HepG2 (cell line): ENCODE results near the gene SP7. TPM values are rescaled to one million over a fixed set of nuclear protein-coding genes. Genes with fewer than 3 reads are reported as not detected.
A peak's percentile ranks its signal among the peaks of the same experiment; 100 is the strongest.
"Not testable (repeated sequence)": the region's sequence is repeated elsewhere in the genome, so short reads cannot be mapped to it uniquely, and the experiment has no call there.

ENCODE experiments used
- ATAC-seq: fragments of 200-7000 bp; cut with Tn5 transposase; 3 replicates; pipeline ENCODE4 v1.9.1; 2020; ENCODE audit warnings: mild to moderate bottlenecking, moderate library complexity
- BruUV-seq: library from RNA; stranded (reverse); fragments of 400-500 nt; replicated peaks from 2 replicates; lab custom pipeline; 2021; lab: Mats Ljungman, UMichigan
- CTCF ChIA-PET: fragments of 300-600 bp; formaldehyde crosslinking; extraction: SDS; loops from one replicate; lab custom pipeline; 2021; ENCODE audit warnings: low total read pairs, inconsistent platforms, low intra/inter-chr PET ratio; lab: Yijun Ruan, JAX
- POLR2A ChIA-PET: fragments of 350-600 bp; sonication (Branson Sonifier 250); formaldehyde crosslinking; loops from one replicate; lab custom pipeline; 2020; ENCODE audit warnings: antibody characterized with exemption, inconsistent platforms; lab: Yijun Ruan, JAX
- DNase-seq: peaks from one replicate; pipeline ENCODE4 v3.0.0-alpha.2; 2015; ENCODE audit warnings: low spot score
- FAIRE-seq: peaks from 3 replicates; lab custom pipeline; 2011; peaks lifted over from hg19 to GRCh38; lab: Jason Lieb, UNC
- H2AFZ ChIP-seq: one replicate; pipeline ENCODE4 v1.6.1; 2011; ENCODE audit warnings: low read length, inconsistent platforms
- H3K27ac ChIP-seq: fragments of 300-600 bp; 3 replicates; pipeline ENCODE4 v1.8.0; 2011; ENCODE audit warnings: mixed run types, mild to moderate bottlenecking, mixed read lengths, low read length, inconsistent platforms; ENCODE audit not compliant: insufficient read depth; ENCODE audit errors: extremely low read length
- H3K27me3 ChIP-seq, 2 experiments: fragments of 200-600 bp in 1 of 2; 2 replicates in 1 of 2; 3 replicates in 1 of 2; pipeline versions ENCODE4 v1.6.0 to v1.8.0; 2011; ENCODE audit warnings: low read length in 2 of 2, mild to moderate bottlenecking in 2 of 2, moderate library complexity in 2 of 2, inconsistent platforms in 1 of 2; ENCODE audit not compliant: insufficient read depth in 2 of 2, control insufficient read depth in 1 of 2
- H3K36me3 ChIP-seq, 2 experiments: fragments of 200-600 bp in 1 of 2; replicated peaks in 1 of 2; 2 replicates in 1 of 2; 3 replicates in 1 of 2; pipeline versions ENCODE4 v1.5.1 to v1.8.0; 2011; ENCODE audit warnings: low read length in 2 of 2, inconsistent platforms in 1 of 2; ENCODE audit not compliant: insufficient read depth in 2 of 2, control insufficient read depth in 1 of 2
- H3K4me1 ChIP-seq: 2 replicates; pipeline ENCODE4 v1.5.1; 2012; ENCODE audit warnings: low read length, inconsistent platforms; ENCODE audit not compliant: insufficient read depth
- H3K4me2 ChIP-seq: 2 replicates; pipeline ENCODE4 v1.6.0; 2011; ENCODE audit warnings: low read depth, low read length, inconsistent platforms
- H3K4me3 ChIP-seq, 3 experiments: fragments of 200-600 bp in 1 of 3; sonication (generic), shearing (Covaris generic) in 1 of 3; replicated peaks in 1 of 3; 2 replicates each; pipeline ENCODE4 v1.5.1; 2011 to 2016; ENCODE audit warnings: low read length in 3 of 3, inconsistent platforms in 2 of 3, low read depth in 2 of 3, mild to moderate bottlenecking in 2 of 3, control low read depth in 1 of 3, mixed read lengths in 1 of 3; ENCODE audit not compliant: insufficient read depth in 1 of 3
- H3K79me2 ChIP-seq: one replicate; pipeline ENCODE4 v1.6.1; 2011; ENCODE audit warnings: low read length, inconsistent platforms; ENCODE audit not compliant: insufficient read depth
- H3K9ac ChIP-seq: 2 replicates; pipeline ENCODE4 v1.6.0; 2011; ENCODE audit warnings: mild to moderate bottlenecking, low read depth, low read length, inconsistent platforms; ENCODE audit not compliant: insufficient read depth
- H3K9me3 ChIP-seq: 2 replicates; pipeline ENCODE4 v1.5.1; 2012; ENCODE audit warnings: mild to moderate bottlenecking, low read length
- H4K20me1 ChIP-seq: 2 replicates; pipeline ENCODE4 v1.6.0; 2011; ENCODE audit warnings: inconsistent platforms, mild to moderate bottlenecking, low read length, moderate library complexity; ENCODE audit not compliant: insufficient read depth
- CEBPB ChIP-seq: IDR thresholded peaks from 2 replicates; pipeline ENCODE4 v1.6.1; 2011; ENCODE audit warnings: low read depth, low read length, improper control_type of control experiment, borderline replicate concordance
- ETS1 ChIP-seq: sonication (generic); formaldehyde crosslinking; IDR thresholded peaks from 2 replicates; pipeline ENCODE4 v1.4.0; 2020; ENCODE audit warnings: missing genetic modification reagents
- MAF1 ChIP-seq: sonication (generic); formaldehyde crosslinking; IDR thresholded peaks from 2 replicates; pipeline ENCODE4 v1.5.0; 2020; ENCODE audit warnings: missing genetic modification reagents, borderline replicate concordance
- MAFK ChIP-seq, 2 experiments: IDR thresholded peaks in 1 of 2; conservative IDR thresholded peaks in 1 of 2; 2 replicates each; pipeline ENCODE4 v1.6.1; 2011; ENCODE audit warnings: improper control_type of control experiment in 2 of 2, low read length in 2 of 2
- NCOA5 ChIP-seq: sonication (generic); formaldehyde crosslinking; IDR thresholded peaks from 2 replicates; pipeline ENCODE4 v1.4.0; 2020; ENCODE audit warnings: missing genetic modification reagents
- WGBS: methylation state at CpG from one replicate; pipeline ENCODE4 v1.1.6; 2017; ENCODE audit warnings: low lambda C conversion rate; 5-methylcytosine and 5-hydroxymethylcytosine counted together
- in situ Hi-C: cut with HindIII; loops from 2 replicates; pipeline ENCODE4 v1.10.0; 2017; ENCODE audit warnings: low pct_unique_long_range_greater_than_20kb; ENCODE audit not compliant: extremely low pct_ligation_motif_present
- intact Hi-C: fragments of 100-400 bp; cut with micrococcal nuclease; formaldehyde crosslinking; loops from one replicate; pipeline ENCODE4 v1.10.0; 2022; ENCODE audit not compliant: unreplicated experiment
- polyA plus RNA-seq, 8 experiments: library from polyadenylated mRNA; depleted of rRNA in 3 of 8; stranded (reverse) in 7 of 8; unstranded in 1 of 8; fragments of >200 nt; fragmentation: Illumina TruSeq in 4 of 8; extraction: Trizol in 4 of 8; gene quantifications; 2 replicates each; pipeline versions ENCODE4 v1.2.1 to v1.2.3, GENCODE V29; 2011 to 2016; ENCODE audit warnings: low read depth in 4 of 8, missing spikeins in 1 of 8, mixed read lengths in 1 of 8; ENCODE audit not compliant: insufficient read depth in 1 of 8
- total RNA-seq, 5 experiments: library from RNA; depleted of rRNA; stranded (reverse); fragments of >200 nt; fragmentation: Illumina TruSeq; extraction: Trizol; gene quantifications; 2 replicates each; pipeline ENCODE4 v1.2.3, GENCODE V29; 2016; ENCODE audit warnings: low read depth in 1 of 5

The SP7 gene
- total and polyA plus RNA-seq, 2 of the 13 experiments (the other 11 are each of a cell fraction or from before 2014, with no cell fraction given): not detected

GRCh38 chr12:53299101-53299453 is 37.1 kb downstream of the SP7 start:
- TF ChIP-seq NCOA5 (CRISPR knock-in tag) (no peak), MAFK (conservative IDR thresholded peaks at IDR 0.05 in 1 of 2, IDR thresholded peaks at IDR 0.05 in 1 of 2; ENCODE audit: low read length in 2 of 2) (peak in 1 of 2 experiments; percentile 52; a peak in 3 of 4 replicates)
- no peak for ATAC-seq

DNA sequence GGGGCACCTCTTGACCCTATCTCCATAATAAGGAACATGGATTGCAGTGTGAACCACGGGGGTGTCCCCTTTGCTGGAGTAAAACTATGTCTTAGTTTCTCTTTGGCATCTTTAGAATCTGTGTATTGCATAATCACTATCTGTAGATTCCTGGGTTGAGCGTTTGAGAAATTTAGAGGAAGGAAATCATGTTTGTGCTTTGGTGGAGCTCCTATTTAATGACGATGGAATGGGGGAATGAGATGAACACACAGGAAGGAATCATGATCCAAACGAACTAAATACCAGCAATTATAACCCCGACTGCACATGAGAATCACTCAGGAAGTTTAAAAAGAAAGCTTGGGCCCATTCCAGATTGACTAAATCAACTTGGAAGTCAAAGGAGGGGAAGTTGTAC is 38.0 kb downstream of the SP7 start:
- Histone ChIP-seq H4K20me1 (no peaks in the 10 kb centered on the region), H2AFZ (no peak overlapping the region), H3K4me3 (no peak overlapping the region), H3K27me3 (peaks cover 0 to 4% of the 10 kb centered on the region in 2 experiments; a peak in 1 of 5 replicates), H3K4me1 (peaks cover 69% of the 10 kb centered on the region), H3K27ac (no peak overlapping the region), H3K36me3 (peaks cover 2 to 20% of the 10 kb centered on the region in 2 experiments; a peak in 4 of 5 replicates), H3K4me2 (no peak overlapping the region), H3K9me3 (no peaks in the 10 kb centered on the region), H3K79me2 (peaks cover 39% of the 10 kb centered on the region), H3K9ac (no peak overlapping the region)
- FAIRE-seq (no peak), DNase-seq (no peak), ATAC-seq (no peak)
- ChIA-PET POLR2A (interaction anchor here (1.7 to 3.2 kb wide), 2 partner anchors 23 to 219 kb away, joined by 9 to 58 read pairs; partner anchors contain the start of genes AAAS and SPRYD3), CTCF (no interaction called here)
- in situ Hi-C loops (no loop called here), intact Hi-C loops (loop anchor here (5.0 kb wide), 1 partner anchor 76 kb away; no protein-coding TSS in a partner anchor)
- BruUV-seq: no TSS peak
- 84% methylated on average over 5 of the region's 5 CpGs for WGBS
- no peak for TF ChIP-seq ETS1
- no peak for TF ChIP-seq MAF1
- TF ChIP-seq CEBPB: peak; percentile 52; the same call in 1 of the 2 replicates

More at GRCh38 chr12:53299101-53299453, 37.1 kb downstream of the SP7 start:
- ChIA-PET CTCF (no interaction called here), POLR2A (interaction anchor here (0.8 to 3.2 kb wide), 8 partner anchors 22 to 292 kb away, joined by 3 to 58 read pairs (median 4); partner anchors contain the start of genes AAAS, CSAD, SPRYD3 and ZNF740)
- Histone ChIP-seq H3K36me3 (peaks cover 3 to 21% of the 10 kb centered on the region in 2 experiments), H3K4me2 (peak overlapping the region; percentile 94; the same call in 1 of the 2 replicates), H3K9me3 (no peaks in the 10 kb centered on the region), H4K20me1 (no peaks in the 10 kb centered on the region), H3K79me2 (peaks cover 39% of the 10 kb centered on the region), H3K4me1 (peaks cover 74% of the 10 kb centered on the region), H3K4me3 (peak overlapping the region; percentile 85 to 96 (median 86); a peak in 5 of 6 replicates), H3K27me3 (peaks cover 0 to 4% of the 10 kb centered on the region in 2 experiments; a peak in 1 of 5 replicates), H3K9ac (no peak overlapping the region), H2AFZ (no peak overlapping the region), H3K27ac (peak overlapping the region; percentile 81)
- intact Hi-C loops: loop anchor here (5.0 kb wide), 1 partner anchor 77 kb away; no protein-coding TSS in a partner anchor
- peak; percentile 23 for DNase-seq
- BruUV-seq: no TSS peak
- FAIRE-seq: no peak
- in situ Hi-C loops: no loop called here
- 84% methylated on average over 5 of the region's 5 CpGs for WGBS

GRCh38 chr12:53297106-53297505 is 39.0 kb downstream of the SP7 start:
- H3K27ac ChIP-seq, ATAC-seq, CTCF ChIA-PET, H3K9ac ChIP-seq, H4K20me1 ChIP-seq, DNase-seq, H3K9me3 ChIP-seq, H3K4me3 ChIP-seq, H2AFZ ChIP-seq, H3K27me3 ChIP-seq, FAIRE-seq, in situ Hi-C loops, H3K4me2 ChIP-seq, BruUV-seq: not testable (repeated sequence)
- intact Hi-C loops: loop anchor here (5.0 kb wide), 1 partner anchor 75 kb away; no protein-coding TSS in a partner anchor
- POLR2A ChIA-PET: interaction anchor here (0.6 to 3.2 kb wide), 2 partner anchors 24 to 26 kb away, joined by 3 to 58 read pairs; partner anchors contain the start of gene AAAS
- Histone ChIP-seq H3K36me3 (peaks cover 8 to 18% of the 10 kb centered on the region in 2 experiments), H3K4me1 (peaks cover 59% of the 10 kb centered on the region), H3K79me2 (peaks cover 39% of the 10 kb centered on the region)
- over 99% methylated on average over 10 of the region's 10 CpGs for WGBS
